ENCODE results near the gene SMC1B.
"Not testable (repeated sequence)": the region's sequence is repeated elsewhere in the genome, so short reads cannot be mapped to it uniquely, and the experiment has no call there.

The SMC1B gene

GRCh38 chr22:45413368-45414211 lies at the start of gene SMC1B, which contains the start of gene RIBC2:
Gene SMC1B (minus strand): TSS chr22:45413599. CDS start chr22:45413567, 32 bp downstream.
Gene RIBC2 (plus strand): TSS chr22:45413693. CDS start chr22:45413887, 194 bp downstream.
- peak; percentile 69 to 88 for DNase-seq

GRCh38 chr22:45462034-45462655 lies 48.7 kb upstream of the SMC1B start:
- peak; percentile 4 to 21 for DNase-seq

GRCh38 chr22:45460288-45461109 lies 47.1 kb upstream of the SMC1B start:
- no peak for DNase-seq

GRCh38 chr22:45459235-45459634 lies 45.8 kb upstream of the SMC1B start:
- no peak for DNase-seq

GRCh38 chr22:45458532-45458931 lies 45.1 kb upstream of the SMC1B start:
- no peak for DNase-seq

- DNase-seq = no peak
Observed at GRCh38 chr22:45456811-45457210, 43.4 kb upstream of the SMC1B start.

- DNase-seq = no peak
Observed at GRCh38 chr22:45455621-45456020, 42.2 kb upstream of the SMC1B start.

- DNase-seq = no peak
Observed at GRCh38 chr22:45455212-45455611, 41.8 kb upstream of the SMC1B start.

- no peak for DNase-seq
Observed at GRCh38 chr22:45454275-45454674, 40.9 kb upstream of the SMC1B start.

- no peak for DNase-seq
Observed at GRCh38 chr22:45453764-45454163, 40.4 kb upstream of the SMC1B start.

GRCh38 chr22:45452565-45453379 lies 39.4 kb upstream of the SMC1B start:
- no peak for DNase-seq

- DNase-seq = no peak
Observed at GRCh38 chr22:45451972-45452371, 38.6 kb upstream of the SMC1B start.

- DNase-seq = no peak
Observed at GRCh38 chr22:45450921-45451651, 37.7 kb upstream of the SMC1B start.

- no peak for DNase-seq
Observed at GRCh38 chr22:45450101-45450785, 36.8 kb upstream of the SMC1B start.

GRCh38 chr22:45449442-45449841 lies 36.0 kb upstream of the SMC1B start:
- not testable (repeated sequence) for DNase-seq

GRCh38 chr22:45448431-45448830 lies 35.0 kb upstream of the SMC1B start:
- DNase-seq = no peak

GRCh38 chr22:45447596-45447995 lies 34.2 kb upstream of the SMC1B start:
- DNase-seq = not testable (repeated sequence)

GRCh38 chr22:45446216-45446615 lies 32.8 kb upstream of the SMC1B start:
- DNase-seq = no peak

- no peak for DNase-seq
Observed at GRCh38 chr22:45445031-45445710, 31.8 kb upstream of the SMC1B start.

GRCh38 chr22:45444168-45444567 lies 30.8 kb upstream of the SMC1B start:
- DNase-seq = no peak
